Activated CD8-positive, alpha-beta memory T cell treated with anti-CD3 and anti-CD28 coated beads, Interleukin-2, amount 50 U/mL, for 1 hour (primary cell): ENCODE data around the gene ABCA10.
"Not testable (repeated sequence)": the region's sequence is repeated elsewhere in the genome, so short reads cannot be mapped to it uniquely, and the experiment has no call there.

Experiments
- DNase-seq: peaks from one replicate; pipeline ENCODE4 v3.0.0-alpha.2; 2020; ENCODE audit errors: extremely low read depth

Gene ABCA10

GRCh38 chr17:69228576-69228975 lies at the start of gene ABCA10:
TSS of gene ABCA10 (minus strand) at chr17:69228824. CDS start at chr17:69225358, 3,466 bp downstream.
- no peak for DNase-seq

- not testable (repeated sequence) for DNase-seq
Observed at GRCh38 chr17:69276279-69276678, 47.7 kb upstream of the ABCA10 start.

- DNase-seq = no peak
Observed at GRCh38 chr17:69275751-69276150, 47.1 kb upstream of the ABCA10 start.

- DNase-seq = no peak
Observed at GRCh38 chr17:69271023-69271422, 42.4 kb upstream of the ABCA10 start.

- DNase-seq = no peak
Observed at GRCh38 chr17:69269131-69269998, 40.7 kb upstream of the ABCA10 start.

- DNase-seq = no peak
Observed at GRCh38 chr17:69268543-69269014, 40.0 kb upstream of the ABCA10 start.

GRCh38 chr17:69267219-69267618 lies 38.6 kb upstream of the ABCA10 start:
- no peak for DNase-seq

- no peak for DNase-seq
Observed at GRCh38 chr17:69265873-69266272, 37.2 kb upstream of the ABCA10 start.

GRCh38 chr17:69254187-69254586 lies 25.6 kb upstream of the ABCA10 start:
- no peak for DNase-seq

GRCh38 chr17:69250641-69251040 lies 22.0 kb upstream of the ABCA10 start:
- DNase-seq = no peak

GRCh38 chr17:69246726-69247375 lies 18.2 kb upstream of the ABCA10 start:
- no peak for DNase-seq

GRCh38 chr17:69246202-69246601 lies 17.6 kb upstream of the ABCA10 start:
- DNase-seq = no peak

- DNase-seq = no peak
Observed at GRCh38 chr17:69245617-69246016, 17.0 kb upstream of the ABCA10 start.

- DNase-seq = no peak
Observed at GRCh38 chr17:69239611-69240600, 11.3 kb upstream of the ABCA10 start.

GRCh38 chr17:69236946-69237345 lies 8.3 kb upstream of the ABCA10 start:
- no peak for DNase-seq

GRCh38 chr17:69236464-69236863 lies 7.8 kb upstream of the ABCA10 start:
- DNase-seq = no peak

- peak; percentile 8 for DNase-seq
Observed at GRCh38 chr17:69235338-69236058, 6.9 kb upstream of the ABCA10 start.

GRCh38 chr17:69232650-69233049 lies 4.0 kb upstream of the ABCA10 start:
- DNase-seq = no peak

- DNase-seq = no peak
Observed at GRCh38 chr17:69231521-69231920, 2.9 kb upstream of the ABCA10 start.

- no peak for DNase-seq
Observed at GRCh38 chr17:69230939-69231338, 2.3 kb upstream of the ABCA10 start.

- DNase-seq = no peak
Observed at GRCh38 chr17:69228018-69228417, 606 bp downstream of the ABCA10 start.
